ENCODE results near the gene MEIS1.

DNA sequence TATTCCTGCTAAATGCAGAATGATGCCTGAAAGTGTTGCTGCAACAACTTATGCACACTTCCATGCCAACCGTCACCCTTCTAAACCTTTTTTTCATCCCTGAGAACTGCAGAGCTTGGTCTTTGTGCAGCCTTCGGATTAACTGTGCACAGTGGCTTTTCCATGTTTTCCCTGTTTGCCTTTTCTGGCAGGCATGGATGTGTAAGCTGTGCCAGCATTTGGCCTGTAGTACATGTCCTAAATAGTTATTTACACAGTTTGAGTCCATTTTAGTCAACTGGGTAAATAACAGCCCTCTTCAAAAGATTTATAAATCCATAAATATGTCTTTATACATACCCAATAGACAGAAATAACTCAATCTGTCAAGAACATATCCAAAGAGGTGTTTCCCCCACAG, 31.5 kb downstream of the MEIS1 start:
- TF ChIP-seq, protein P1, sequence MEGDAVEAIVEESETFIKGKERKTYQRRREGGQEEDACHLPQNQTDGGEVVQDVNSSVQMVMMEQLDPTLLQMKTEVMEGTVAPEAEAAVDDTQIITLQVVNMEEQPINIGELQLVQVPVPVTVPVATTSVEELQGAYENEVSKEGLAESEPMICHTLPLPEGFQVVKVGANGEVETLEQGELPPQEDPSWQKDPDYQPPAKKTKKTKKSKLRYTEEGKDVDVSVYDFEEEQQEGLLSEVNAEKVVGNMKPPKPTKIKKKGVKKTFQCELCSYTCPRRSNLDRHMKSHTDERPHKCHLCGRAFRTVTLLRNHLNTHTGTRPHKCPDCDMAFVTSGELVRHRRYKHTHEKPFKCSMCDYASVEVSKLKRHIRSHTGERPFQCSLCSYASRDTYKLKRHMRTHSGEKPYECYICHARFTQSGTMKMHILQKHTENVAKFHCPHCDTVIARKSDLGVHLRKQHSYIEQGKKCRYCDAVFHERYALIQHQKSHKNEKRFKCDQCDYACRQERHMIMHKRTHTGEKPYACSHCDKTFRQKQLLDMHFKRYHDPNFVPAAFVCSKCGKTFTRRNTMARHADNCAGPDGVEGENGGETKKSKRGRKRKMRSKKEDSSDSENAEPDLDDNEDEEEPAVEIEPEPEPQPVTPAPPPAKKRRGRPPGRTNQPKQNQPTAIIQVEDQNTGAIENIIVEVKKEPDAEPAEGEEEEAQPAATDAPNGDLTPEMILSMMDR (conservative IDR thresholded peaks at IDR 0.05; ENCODE audit: low read depth, low read length) = no peak
- TF ChIP-seq EZH2phosphoT487 (IDR thresholded peaks at IDR 0.05; ENCODE audit: borderline replicate concordance, low read length) = no peak
